Stimulated activated CD8-positive, alpha-beta memory T cell treated with anti-CD3 and anti-CD28 coated beads, Interleukin-2, amount 100 ng/mL, for 48 hours (primary cell): ENCODE results near the gene BPIFB3.
"Not testable (repeated sequence)": the region's sequence is repeated elsewhere in the genome, so short reads cannot be mapped to it uniquely, and the experiment has no call there.

Experiments used
- DNase-seq, 2 donors: peaks; one replicate each; pipeline ENCODE4 v3.0.0-alpha.2; 2020; ENCODE audit warnings: low read depth in 2 of 2

Gene BPIFB3

GRCh38 chr20:33086052-33086722 is 32.5 kb downstream of the BPIFB3 start:
- no peak for DNase-seq

- DNase-seq = no peak
Observed at GRCh38 chr20:33091147-33091546, 37.4 kb downstream of the BPIFB3 start.

- no peak for DNase-seq
Observed at GRCh38 chr20:33091693-33092092, 38.0 kb downstream of the BPIFB3 start.

GRCh38 chr20:33092361-33092760 is 38.7 kb downstream of the BPIFB3 start:
- no peak for DNase-seq

GRCh38 chr20:33093074-33093473 is 39.4 kb downstream of the BPIFB3 start:
- DNase-seq = no peak

GRCh38 chr20:33093582-33093981 is 39.9 kb downstream of the BPIFB3 start:
- no peak for DNase-seq

- DNase-seq = no peak
Observed at GRCh38 chr20:33095249-33095648, 41.5 kb downstream of the BPIFB3 start.

GRCh38 chr20:33095902-33096584 is 42.3 kb downstream of the BPIFB3 start:
- peak; percentile 8 to 12 for DNase-seq

GRCh38 chr20:33097001-33097400 is 43.3 kb downstream of the BPIFB3 start:
- no peak for DNase-seq

GRCh38 chr20:33099843-33100538 is 46.3 kb downstream of the BPIFB3 start:
- DNase-seq = no peak

GRCh38 chr20:33103556-33103955 is 49.9 kb downstream of the BPIFB3 start:
- no peak for DNase-seq

GRCh38 chr20:33104336-33104735 is 50.6 kb downstream of the BPIFB3 start:
- no peak for DNase-seq

- DNase-seq = no peak
Observed at GRCh38 chr20:33105316-33105924, 51.7 kb downstream of the BPIFB3 start.

GRCh38 chr20:33106058-33106620 is 52.4 kb downstream of the BPIFB3 start:
- DNase-seq = not testable (repeated sequence)

- DNase-seq = no peak
Observed at GRCh38 chr20:33108661-33109060, 55.0 kb downstream of the BPIFB3 start.

GRCh38 chr20:33110147-33110825 is 56.6 kb downstream of the BPIFB3 start:
- DNase-seq = no peak

GRCh38 chr20:33111306-33111705 is 57.6 kb downstream of the BPIFB3 start:
- no peak for DNase-seq

- no peak for DNase-seq
Observed at GRCh38 chr20:33112547-33113386, 59.1 kb downstream of the BPIFB3 start.

GRCh38 chr20:33113387-33113908 is 59.7 kb downstream of the BPIFB3 start:
- no peak for DNase-seq

- DNase-seq = not testable (repeated sequence)
Observed at GRCh38 chr20:33115501-33115900, 61.8 kb downstream of the BPIFB3 start.
